Superior temporal gyrus (tissue), 1 donor: ENCODE results near the gene CFAP46.
"Not testable (repeated sequence)": the region's sequence is repeated elsewhere in the genome, so short reads cannot be mapped to it uniquely, and the experiment has no call there.

Source experiments
- DNase-seq: peaks from one replicate; pipeline ENCODE4 v3.0.0-alpha.2; 2016; ENCODE audit errors: extremely low spot score

Gene CFAP46

GRCh38 chr10:132788180-132788830 is 154.1 kb downstream of the CFAP46 start:
- peak; percentile 57 for DNase-seq

- DNase-seq, result no peak
Measured at GRCh38 chr10:132787495-132788179, 154.7 kb downstream of the CFAP46 start.

- DNase-seq, result no peak
Measured at GRCh38 chr10:132786884-132787494, 155.4 kb downstream of the CFAP46 start.

GRCh38 chr10:132786476-132786883 is 155.9 kb downstream of the CFAP46 start:
- DNase-seq, result no peak

GRCh38 chr10:132785723-132786475 is 156.5 kb downstream of the CFAP46 start, which contains the start of gene NKX6-2:
Gene NKX6-2, minus strand, starts transcription at chr10:132786147. Its CDS starts 199 bp downstream, at chr10:132785948.
- DNase-seq, result peak; percentile 60

GRCh38 chr10:132784866-132785722 is 157.3 kb downstream of the CFAP46 start:
- no peak for DNase-seq

- DNase-seq, result no peak
Measured at GRCh38 chr10:132783940-132784865, 158.2 kb downstream of the CFAP46 start.

- peak; percentile 35 for DNase-seq
Measured at GRCh38 chr10:132783165-132783939, 159.0 kb downstream of the CFAP46 start.

GRCh38 chr10:132781556-132781955 is 160.8 kb downstream of the CFAP46 start:
- DNase-seq, result no peak

GRCh38 chr10:132780356-132780755 is 162.0 kb downstream of the CFAP46 start:
- no peak for DNase-seq

GRCh38 chr10:132779549-132780294 is 162.6 kb downstream of the CFAP46 start:
- no peak for DNase-seq

- no peak for DNase-seq
Measured at GRCh38 chr10:132777441-132777840, 164.9 kb downstream of the CFAP46 start.

GRCh38 chr10:132776821-132777220 is 165.5 kb downstream of the CFAP46 start:
- no peak for DNase-seq

- DNase-seq, result no peak
Measured at GRCh38 chr10:132776186-132776585, 166.2 kb downstream of the CFAP46 start.

GRCh38 chr10:132774902-132775863 is 167.2 kb downstream of the CFAP46 start:
- DNase-seq, result peak; percentile 48

- DNase-seq, result peak; percentile 20
Measured at GRCh38 chr10:132774181-132774901, 168.0 kb downstream of the CFAP46 start.

GRCh38 chr10:132772816-132773215 is 169.6 kb downstream of the CFAP46 start:
- not testable (repeated sequence) for DNase-seq
